Measurements from ENCODE around the gene FCHSD2.

- no peak for TF ChIP-seq CTCF (IDR thresholded peaks at IDR 0.05; ENCODE audit: low read depth, low read length)
- no peak for TF ChIP-seq POLR2A (IDR thresholded peaks at IDR 0.05; ENCODE audit: extremely low read depth, insufficient read length)
- no peak for TF ChIP-seq MAX (IDR thresholded peaks at IDR 0.05; ENCODE audit: low read depth, low read length)
Measured at GRCh38 chr11:72951888-72952287, 190.2 kb downstream of the FCHSD2 start.

All from NB4 (cell line).